ENCODE measurements around the gene MYH6. TPM values are rescaled to one million over a fixed set of nuclear protein-coding genes. Genes with fewer than 3 reads are reported as not detected.
A peak's percentile ranks its signal among the peaks of the same experiment; 100 is the strongest.
"Not testable (repeated sequence)": the region's sequence is repeated elsewhere in the genome, so short reads cannot be mapped to it uniquely, and the experiment has no call there.

Gene MYH6
- polyA plus RNA-seq, result not detected

GRCh38 chr14:23407516-23408306 is at the start of gene MYH6:
MYH6 (minus strand) TSS chr14:23408273; CDS start chr14:23407223, 1,050 bp downstream.
- no peak within 1 kb of the TSS for H3K27ac Mint-ChIP-seq
- H3K27me3 Mint-ChIP-seq, result peaks cover 52% of the 10 kb centered on the region
- peaks cover 0 to 3% (median 0%) of the 10 kb centered on the region in 3 donors for H3K9me3 Mint-ChIP-seq

GRCh38 chr14:23456883-23457586 is 49.0 kb upstream of the MYH6 start:
- not testable (repeated sequence) for H3K4me1 Mint-ChIP-seq, H3K36me3 Mint-ChIP-seq, H3K27ac Mint-ChIP-seq, H3K9me3 Mint-ChIP-seq, H3K27me3 Mint-ChIP-seq
- H3K4me3 Mint-ChIP-seq, result peak overlapping the region in 1 of 4 donors; percentile 17

More at GRCh38 chr14:23407516-23408306, at the start of gene MYH6:
- Mint-ChIP-seq H3K4me3 (peak within 1 kb of the TSS in 1 of 4 donors; percentile 28), H3K36me3 (peaks cover 3% of the 10 kb centered on the region), H3K4me1 (peaks cover 0 to 7% (median 0%) of the 10 kb centered on the region in 3 donors)

GRCh38 chr14:23454445-23454856 is 46.4 kb upstream of the MYH6 start:
- no peak overlapping the region for H3K27ac Mint-ChIP-seq
- H3K27me3 Mint-ChIP-seq, result peaks cover 10% of the 10 kb centered on the region

GRCh38 chr14:23452237-23452636 is 44.2 kb upstream of the MYH6 start:
- no peak overlapping the region for H3K4me3 Mint-ChIP-seq
- no peaks in the 10 kb centered on the region for H3K36me3 Mint-ChIP-seq
- H3K27me3 Mint-ChIP-seq, result peaks cover 8% of the 10 kb centered on the region
- no peak overlapping the region for H3K27ac Mint-ChIP-seq
- no peaks in the 10 kb centered on the region for H3K4me1 Mint-ChIP-seq
- H3K9me3 Mint-ChIP-seq, result peaks cover 0 to 2% (median 0%) of the 10 kb centered on the region in 3 donors

More at GRCh38 chr14:23454445-23454856, 46.4 kb upstream of the MYH6 start:
- no peak overlapping the region for H3K4me3 Mint-ChIP-seq
- peaks cover 0 to 2% (median 0%) of the 10 kb centered on the region in 3 donors for H3K9me3 Mint-ChIP-seq
- H3K4me1 Mint-ChIP-seq, result no peaks in the 10 kb centered on the region
- H3K36me3 Mint-ChIP-seq, result no peaks in the 10 kb centered on the region

- no peaks in the 10 kb centered on the region for H3K36me3 Mint-ChIP-seq
- peaks cover 0 to 2% (median 0%) of the 10 kb centered on the region in 3 donors for H3K9me3 Mint-ChIP-seq
- H3K27me3 Mint-ChIP-seq, result peaks cover 4% of the 10 kb centered on the region
- H3K27ac Mint-ChIP-seq, result no peak overlapping the region
- no peaks in the 10 kb centered on the region for H3K4me1 Mint-ChIP-seq
- no peak overlapping the region for H3K4me3 Mint-ChIP-seq
Observed at GRCh38 chr14:23450379-23450778, 42.3 kb upstream of the MYH6 start.

- Mint-ChIP-seq H3K4me3 (no peak overlapping the region), H3K9me3 (peaks cover 0 to 2% (median 0%) of the 10 kb centered on the region in 3 donors), H3K27ac (no peak overlapping the region), H3K36me3 (no peaks in the 10 kb centered on the region), H3K4me1 (peaks cover 0 to 2% (median 0%) of the 10 kb centered on the region in 3 donors), H3K27me3 (peaks cover 4% of the 10 kb centered on the region)
Observed at GRCh38 chr14:23449314-23449713, 41.2 kb upstream of the MYH6 start.

GRCh38 chr14:23447361-23448350 is 39.6 kb upstream of the MYH6 start:
- Mint-ChIP-seq H3K9me3 (peaks cover 0 to 2% (median 0%) of the 10 kb centered on the region in 3 donors), H3K27ac (no peak overlapping the region), H3K27me3 (peaks cover 4% of the 10 kb centered on the region), H3K4me1 (peaks cover 0 to 2% (median 0%) of the 10 kb centered on the region in 3 donors), H3K4me3 (no peak overlapping the region), H3K36me3 (no peaks in the 10 kb centered on the region)

GRCh38 chr14:23446291-23446851 is 38.3 kb upstream of the MYH6 start:
- Mint-ChIP-seq H3K4me3 (no peak overlapping the region), H3K36me3 (no peaks in the 10 kb centered on the region), H3K27me3 (peaks cover 4% of the 10 kb centered on the region), H3K9me3 (no peaks in the 10 kb centered on the region), H3K27ac (no peak overlapping the region), H3K4me1 (peaks cover 0 to 2% (median 0%) of the 10 kb centered on the region in 3 donors)

- Mint-ChIP-seq H3K4me3 (no peak overlapping the region), H3K36me3 (no peaks in the 10 kb centered on the region), H3K27ac (no peak overlapping the region), H3K27me3 (peaks cover under 1% of the 10 kb centered on the region), H3K4me1 (peaks cover 0 to 2% (median 0%) of the 10 kb centered on the region in 3 donors), H3K9me3 (no peaks in the 10 kb centered on the region)
Observed at GRCh38 chr14:23445773-23446172, 37.7 kb upstream of the MYH6 start.

GRCh38 chr14:23444314-23444713 is 36.2 kb upstream of the MYH6 start:
- Mint-ChIP-seq H3K4me3 (no peak overlapping the region), H3K27ac (no peak overlapping the region), H3K9me3 (no peaks in the 10 kb centered on the region), H3K4me1 (peaks cover 0 to 2% (median 0%) of the 10 kb centered on the region in 3 donors), H3K27me3 (peaks cover 3% of the 10 kb centered on the region), H3K36me3 (no peaks in the 10 kb centered on the region)

- H3K9me3 Mint-ChIP-seq, result no peaks in the 10 kb centered on the region
- H3K36me3 Mint-ChIP-seq, result no peaks in the 10 kb centered on the region
- H3K4me3 Mint-ChIP-seq, result no peak overlapping the region
- H3K4me1 Mint-ChIP-seq, result peaks cover 0 to 2% (median 0%) of the 10 kb centered on the region in 3 donors
- H3K27me3 Mint-ChIP-seq, result peaks cover 3% of the 10 kb centered on the region
- no peak overlapping the region for H3K27ac Mint-ChIP-seq
Observed at GRCh38 chr14:23443881-23444280, 35.8 kb upstream of the MYH6 start.

GRCh38 chr14:23443411-23443812 is 35.3 kb upstream of the MYH6 start:
- H3K4me3 Mint-ChIP-seq, result no peak overlapping the region
- no peaks in the 10 kb centered on the region for H3K9me3 Mint-ChIP-seq
- H3K27ac Mint-ChIP-seq, result no peak overlapping the region
- H3K36me3 Mint-ChIP-seq, result no peaks in the 10 kb centered on the region
- H3K4me1 Mint-ChIP-seq, result peaks cover 0 to 2% (median 0%) of the 10 kb centered on the region in 3 donors
- H3K27me3 Mint-ChIP-seq, result peaks cover 3% of the 10 kb centered on the region

GRCh38 chr14:23442721-23443356 is 34.8 kb upstream of the MYH6 start:
- H3K27ac Mint-ChIP-seq, result peak overlapping the region in 1 of 3 donors; percentile 81
- H3K27me3 Mint-ChIP-seq, result peaks cover 3% of the 10 kb centered on the region
- no peaks in the 10 kb centered on the region for H3K36me3 Mint-ChIP-seq
- peaks cover 0 to 2% (median 0%) of the 10 kb centered on the region in 3 donors for H3K4me1 Mint-ChIP-seq
- H3K9me3 Mint-ChIP-seq, result no peaks in the 10 kb centered on the region
- H3K4me3 Mint-ChIP-seq, result no peak overlapping the region

- no peaks in the 10 kb centered on the region for H3K36me3 Mint-ChIP-seq
Observed at GRCh38 chr14:23441076-23441475, 33.0 kb upstream of the MYH6 start.

More at GRCh38 chr14:23441076-23441475, 33.0 kb upstream of the MYH6 start:
- Mint-ChIP-seq H3K27me3 (peaks cover 3% of the 10 kb centered on the region), H3K4me3 (no peak overlapping the region), H3K9me3 (no peaks in the 10 kb centered on the region), H3K27ac (no peak overlapping the region), H3K4me1 (peaks cover 0 to 2% (median 0%) of the 10 kb centered on the region in 3 donors)
